Measurements from ENCODE around the gene RNF207.

RNF207 gene

GRCh38 chr1:6205849-6206519 is at the start of gene RNF207:
RNF207 (plus strand) TSS chr1:6206119; CDS start chr1:6206536, 417 bp downstream.
- no peak for DNase-seq

GRCh38 chr1:6157132-6157527 is 48.8 kb upstream of the RNF207 start:
- DNase-seq, result no peak

- DNase-seq, result no peak
Observed at GRCh38 chr1:6157528-6158174, 48.3 kb upstream of the RNF207 start.

GRCh38 chr1:6158181-6158580 is 47.7 kb upstream of the RNF207 start:
- DNase-seq, result no peak

- no peak for DNase-seq
Observed at GRCh38 chr1:6162341-6162740, 43.6 kb upstream of the RNF207 start.

- DNase-seq, result no peak
Observed at GRCh38 chr1:6162773-6163172, 43.1 kb upstream of the RNF207 start.

GRCh38 chr1:6163191-6163972 is 42.5 kb upstream of the RNF207 start:
- DNase-seq, result no peak

GRCh38 chr1:6163973-6164617 is 41.8 kb upstream of the RNF207 start:
- no peak for DNase-seq

GRCh38 chr1:6165027-6165426 is 40.9 kb upstream of the RNF207 start:
- no peak for DNase-seq

- no peak for DNase-seq
Observed at GRCh38 chr1:6165441-6165985, 40.4 kb upstream of the RNF207 start.

- no peak for DNase-seq
Observed at GRCh38 chr1:6166221-6166620, 39.7 kb upstream of the RNF207 start.

GRCh38 chr1:6166655-6167390 is 39.1 kb upstream of the RNF207 start:
- DNase-seq, result no peak

GRCh38 chr1:6167391-6168303 is 38.3 kb upstream of the RNF207 start:
- DNase-seq, result no peak

- no peak for DNase-seq
Observed at GRCh38 chr1:6168947-6169586, 36.9 kb upstream of the RNF207 start.

- no peak for DNase-seq
Observed at GRCh38 chr1:6170116-6170741, 35.7 kb upstream of the RNF207 start.

GRCh38 chr1:6170742-6171201 is 35.1 kb upstream of the RNF207 start:
- no peak for DNase-seq

GRCh38 chr1:6171548-6172124 is 34.3 kb upstream of the RNF207 start:
- no peak for DNase-seq

- DNase-seq, result no peak
Observed at GRCh38 chr1:6172549-6172948, 33.4 kb upstream of the RNF207 start.

GRCh38 chr1:6174621-6175410 is 31.1 kb upstream of the RNF207 start:
- no peak for DNase-seq

All from KG1 (cell line).